Spleen (tissue), 11 donors: ENCODE measurements around the gene ZNF618. TPM values are rescaled to one million over a fixed set of nuclear protein-coding genes. Genes with fewer than 3 reads are reported as not detected.

Experiments
- DNase-seq: peaks from one replicate; pipeline ENCODE4 v3.0.0-alpha.2; 2020
- H3K27ac ChIP-seq, 8 donors: fragments of 200-600 bp; sonication (generic) in 7 of 8; 1 replicate in 4 of 8; 2 replicates in 4 of 8; pipeline versions ENCODE4 v1.5.0 to v1.8.0; 2016 to 2021; ENCODE audit warnings: inconsistent platforms in 4 of 8, mild to moderate bottlenecking in 4 of 8, moderate library complexity in 1 of 8
- H3K27me3 ChIP-seq, 7 donors: fragments of 200-600 bp; sonication (generic) in 6 of 7; replicated peaks in 1 of 7; 1 replicate in 4 of 7; 2 replicates in 3 of 7; pipeline versions ENCODE4 v1.5.0 to v1.8.0; 2016 to 2021; ENCODE audit warnings: inconsistent platforms in 3 of 7, mild to moderate bottlenecking in 1 of 7
- H3K36me3 ChIP-seq, 6 donors: fragments of 200-600 bp; sonication (generic) in 5 of 6; 1 replicate in 4 of 6; 2 replicates in 2 of 6; pipeline versions ENCODE4 v1.5.0 to v1.8.0; 2016 to 2021; ENCODE audit warnings: inconsistent platforms in 2 of 6
- H3K4me1 ChIP-seq, 6 donors: fragments of 200-600 bp; sonication (generic) in 5 of 6; 1 replicate in 3 of 6; 2 replicates in 3 of 6; pipeline versions ENCODE4 v1.5.0 to v1.8.0; 2016 to 2021; ENCODE audit warnings: inconsistent platforms in 3 of 6
- H3K4me3 ChIP-seq, 8 donors: fragments of 200-600 bp; sonication (generic) in 7 of 8; 1 replicate in 4 of 8; 2 replicates in 4 of 8; pipeline versions ENCODE4 v1.5.0 to v1.8.0; 2016 to 2021; ENCODE audit warnings: inconsistent platforms in 4 of 8, mild to moderate bottlenecking in 4 of 8, moderate library complexity in 2 of 8
- H3K9me3 ChIP-seq, 8 donors: fragments of 200-600 bp; sonication (generic) in 7 of 8; 1 replicate in 4 of 8; 2 replicates in 4 of 8; pipeline versions ENCODE4 v1.5.0 to v1.8.0; 2016 to 2021; ENCODE audit warnings: inconsistent platforms in 4 of 8
- CTCF ChIP-seq, 11 experiments: fragments of 200-600 bp in 7 of 11; fragments of 450-650 bp in 4 of 11; sonication (generic) in 4 of 11; IDR thresholded peaks in 8 of 11; conservative IDR thresholded peaks in 3 of 11; 1 replicate in 7 of 11; 2 replicates in 4 of 11; pipeline versions ENCODE4 v1.4.0 to v1.8.0; 2016 to 2021; ENCODE audit warnings: antibody characterized with exemption in 11 of 11, inconsistent platforms in 4 of 11, mild to moderate bottlenecking in 1 of 11
- POLR2A ChIP-seq, 3 donors: fragments of 450-650 bp; IDR thresholded peaks; one replicate each; pipeline ENCODE4 v1.5.1; 2017; ENCODE audit warnings: antibody characterized with exemption in 3 of 3, mild to moderate bottlenecking in 1 of 3
- POLR2AphosphoS5 ChIP-seq, 3 donors: sonication (generic); formaldehyde crosslinking; IDR thresholded peaks; one replicate each; pipeline ENCODE4 v1.5.1; 2017; ENCODE audit warnings: antibody characterized with exemption in 3 of 3
- WGBS, 5 donors: extraction: QIAGEN DNeasy Blood & Tissue Kit in 3 of 5; methylation state at CpG; one replicate each; pipeline versions ENCODE4 v1.1.5 to v1.1.7; 2013 to 2018; 5-methylcytosine and 5-hydroxymethylcytosine counted together
- intact Hi-C: fragments of 100-400 bp; cut with DNase I; formaldehyde crosslinking; loops from one replicate; pipeline ENCODE4 v1.15.0; 2023; ENCODE audit warnings: low total_unique reads
- polyA plus RNA-seq, 3 donors: library from polyadenylated mRNA; stranded (reverse); fragments of 200-250 nt; gene quantifications; one replicate each; pipeline ENCODE4 v1.2.1, GENCODE V29; 2013
- total RNA-seq, 7 donors: library from RNA; depleted of rRNA in 3 of 7; stranded (reverse); fragments of >200 nt in 3 of 7; fragmentation: NEBNext Ultra II Directional in 4 of 7; extraction: Animal tissue kit (Norgen Biotek cat#: 25700) in 4 of 7; gene quantifications; one replicate each; pipeline versions ENCODE4 v1.1.0 to v1.2.1, GENCODE V29; 2016 to 2021
- donor health status: healthy with polysubstance abuse.
- donor health status: DM: no; HTN: no; CAD: no; lungs with moderate emphysema.
- donor health status: DM: no; HTN: no; CAD: no.
- donor health status: Bipolar disorder and iron deficiency.
- donor health status: healthy.
- donor health status: DM: no; HTN: no; CAD: no.
- donor health status: DM: yes; HTN: yes; CAD: no.

ZNF618 gene
- total and polyA plus RNA-seq, 10 donors: 0.58 to 14.8 (median 8.4) TPM

DNA sequence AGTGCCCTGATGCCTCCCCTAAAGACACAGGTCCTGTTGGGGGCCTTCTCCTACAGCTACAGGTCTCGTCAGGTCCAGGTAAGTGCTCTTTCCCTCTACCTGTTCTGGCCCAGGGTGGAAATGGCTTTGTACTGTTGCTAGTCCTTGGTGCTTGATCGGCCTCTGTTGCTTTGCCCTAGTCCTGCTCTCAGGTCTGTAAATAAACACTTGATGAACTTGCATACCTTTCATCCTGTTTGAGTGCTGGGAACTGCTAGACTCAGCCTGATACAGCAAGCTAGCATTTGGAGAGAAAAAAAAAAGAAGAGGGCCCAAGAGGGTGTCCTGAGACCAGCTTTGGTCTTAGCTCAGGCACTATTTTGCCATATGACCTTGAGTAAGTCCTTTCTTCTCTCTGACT is 21.8 kb upstream of the ZNF618 start:
- Histone ChIP-seq H3K27me3 (no peaks in the 10 kb centered on the region), H3K27ac (no peak overlapping the region), H3K4me3 (no peak overlapping the region), H3K36me3 (no peaks in the 10 kb centered on the region), H3K9me3 (peaks cover 0 to 23% (median 13%) of the 10 kb centered on the region in 8 donors), H3K4me1 (no peaks in the 10 kb centered on the region)
- intact Hi-C loops: no loop called here
- 83 to 100% (median 90%) methylated on average over 2 of the region's 2 CpGs for WGBS, 5 donors
- TF ChIP-seq POLR2A (IDR thresholded peaks at IDR 0.05) (no peak), CTCF (IDR thresholded peaks at IDR 0.05 in 8 of 11, conservative IDR thresholded peaks at IDR 0.05 in 3 of 11) (no peak), POLR2AphosphoS5 (IDR thresholded peaks at IDR 0.05) (no peak)
- DNase-seq: no peak

DNA sequence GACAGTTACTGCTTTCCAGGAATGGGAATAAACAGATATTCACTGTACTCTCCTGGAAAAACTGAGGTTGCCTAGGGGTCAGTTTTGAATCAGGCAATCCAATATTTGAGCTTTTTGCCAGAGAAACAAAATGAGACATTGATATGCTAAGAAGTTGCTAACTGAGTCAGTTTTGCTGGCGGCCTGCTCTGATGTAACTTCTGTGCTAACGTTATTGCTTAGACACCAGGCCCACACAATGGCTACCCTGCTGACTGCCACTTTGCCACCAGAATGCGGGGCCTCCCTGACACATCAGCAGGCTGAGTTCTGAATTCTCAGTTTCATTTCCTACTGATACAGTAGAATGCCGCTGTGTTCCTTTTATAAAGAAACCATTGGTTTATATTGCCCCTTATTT is 18.2 kb upstream of the ZNF618 start:
- DNase-seq: no peak
- Histone ChIP-seq H3K9me3 (peaks cover 0 to under 1% (median 0%) of the 10 kb centered on the region in 8 donors), H3K27me3 (peaks cover 0 to 9% (median 0%) of the 10 kb centered on the region in 7 donors), H3K4me1 (no peaks in the 10 kb centered on the region), H3K27ac (no peak overlapping the region), H3K36me3 (no peaks in the 10 kb centered on the region), H3K4me3 (no peak overlapping the region)
- TF ChIP-seq POLR2AphosphoS5 (IDR thresholded peaks at IDR 0.05): no peak
- TF ChIP-seq POLR2A (IDR thresholded peaks at IDR 0.05): no peak
- TF ChIP-seq CTCF (IDR thresholded peaks at IDR 0.05 in 8 of 11, conservative IDR thresholded peaks at IDR 0.05 in 3 of 11): no peak
- 55 to 68% (median 61%) methylated on average over 4 of the region's 4 CpGs for WGBS, 5 donors
- intact Hi-C loops: no loop called here

DNA sequence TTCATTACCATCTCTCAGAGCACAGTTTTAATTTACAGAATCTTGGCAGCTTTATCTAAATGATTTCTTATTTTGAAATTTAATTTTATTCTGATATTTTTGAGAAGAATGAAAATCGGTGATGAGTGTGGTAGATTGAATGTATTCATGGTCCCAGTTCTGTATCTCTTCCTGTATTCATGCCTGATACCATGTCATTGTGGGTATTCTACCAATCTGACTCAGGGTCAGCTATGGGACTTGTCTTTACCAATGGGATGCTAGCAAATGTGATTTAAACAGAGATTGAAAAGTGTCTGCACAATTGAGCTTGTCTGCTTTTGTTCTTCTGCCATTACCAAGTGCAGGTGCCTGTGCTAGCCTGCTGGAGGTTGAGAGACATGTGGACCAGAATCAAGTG is 17.8 kb upstream of the ZNF618 start:
- intact Hi-C loops: no loop called here
- Histone ChIP-seq H3K4me1 (no peaks in the 10 kb centered on the region), H3K4me3 (no peak overlapping the region), H3K36me3 (no peaks in the 10 kb centered on the region), H3K27me3 (peaks cover 0 to 9% (median 0%) of the 10 kb centered on the region in 7 donors), H3K9me3 (no peaks in the 10 kb centered on the region), H3K27ac (no peak overlapping the region)
- DNase-seq: no peak
- TF ChIP-seq POLR2AphosphoS5 (IDR thresholded peaks at IDR 0.05) (no peak), POLR2A (IDR thresholded peaks at IDR 0.05) (no peak), CTCF (IDR thresholded peaks at IDR 0.05 in 8 of 11, conservative IDR thresholded peaks at IDR 0.05 in 3 of 11) (no peak)
- WGBS, 5 donors: 75 to 97% (median 77%) methylated on average over 1 of the region's 1 CpG

- no peaks in the 10 kb centered on the region for H3K4me1 ChIP-seq
- TF ChIP-seq POLR2A (IDR thresholded peaks at IDR 0.05): no peak
- TF ChIP-seq CTCF (IDR thresholded peaks at IDR 0.05 in 8 of 11, conservative IDR thresholded peaks at IDR 0.05 in 3 of 11): no peak
- no peak for TF ChIP-seq POLR2AphosphoS5 (IDR thresholded peaks at IDR 0.05)
These were observed 12.8 kb upstream of the ZNF618 start for GRCh38 chr9:113863345-113863744.

More at GRCh38 chr9:113863345-113863744, 12.8 kb upstream of the ZNF618 start:
- no peaks in the 10 kb centered on the region for H3K36me3 ChIP-seq
- no peak overlapping the region for H3K27ac ChIP-seq
- intact Hi-C loops: no loop called here
- no peaks in the 10 kb centered on the region for H3K9me3 ChIP-seq
- WGBS, 5 donors: 76 to 94% (median 85%) methylated on average over 2 of the region's 2 CpGs
- DNase-seq: no peak
- no peak overlapping the region for H3K4me3 ChIP-seq
- peaks cover 0 to 9% (median 0%) of the 10 kb centered on the region in 7 donors for H3K27me3 ChIP-seq
